ENCODE data around the gene UMOD. TPM values are rescaled to one million over a fixed set of nuclear protein-coding genes. Genes with fewer than 3 reads are reported as not detected.
"Not testable (repeated sequence)": the region's sequence is repeated elsewhere in the genome, so short reads cannot be mapped to it uniquely, and the experiment has no call there.

The UMOD gene
- total and polyA plus RNA-seq, 4 donors, result not detected

DNA sequence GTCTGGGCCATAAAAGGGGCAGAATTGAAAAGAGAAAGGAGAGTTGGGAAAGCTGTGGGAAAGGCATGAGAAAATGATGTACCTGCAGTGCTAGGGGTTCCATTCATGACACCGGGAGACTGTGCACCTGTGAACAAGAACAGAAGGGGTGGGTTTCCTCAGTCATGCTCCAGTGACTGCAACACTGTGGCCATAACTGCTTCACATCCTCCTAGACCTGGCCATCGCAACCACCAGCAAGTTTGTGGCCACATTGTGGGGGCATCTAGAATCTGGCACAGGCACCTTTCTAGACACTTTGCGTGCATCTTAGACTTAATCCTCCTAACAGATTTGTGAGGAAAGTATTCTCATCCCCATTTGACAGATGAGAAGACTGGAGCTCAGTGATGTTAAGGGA lies 37.9 kb downstream of the UMOD start:
- no peak overlapping the region for H3K9ac ChIP-seq (ENCODE audit: insufficient read depth in 1 of 2, low read length in 2 of 2)
- no peaks in the 10 kb centered on the region for H3K36me3 ChIP-seq (ENCODE audit: control insufficient read depth in 4 of 4, insufficient read depth in 4 of 4, low read length in 4 of 4)
- DNase-seq (no peak), ATAC-seq (ENCODE audit: insufficient read depth, low FRiP score) (no peak)
- H3K4me1 ChIP-seq (ENCODE audit: control insufficient read depth in 5 of 5, insufficient read depth in 5 of 5, low read length in 5 of 5), result no peaks in the 10 kb centered on the region
- H3K4me3 ChIP-seq, result no peak overlapping the region
- peaks cover 0 to 6% (median 0%) of the 10 kb centered on the region in 3 donors for H3K27me3 ChIP-seq (ENCODE audit: control insufficient read depth in 3 of 3, insufficient read depth in 3 of 3, low read length in 2 of 3)
- peaks cover 0 to 3% (median 0%) of the 10 kb centered on the region in 4 donors for H3K9me3 ChIP-seq (ENCODE audit: control insufficient read depth in 4 of 4, insufficient read depth in 3 of 4, low read length in 3 of 4)
- TF ChIP-seq, protein P1, sequence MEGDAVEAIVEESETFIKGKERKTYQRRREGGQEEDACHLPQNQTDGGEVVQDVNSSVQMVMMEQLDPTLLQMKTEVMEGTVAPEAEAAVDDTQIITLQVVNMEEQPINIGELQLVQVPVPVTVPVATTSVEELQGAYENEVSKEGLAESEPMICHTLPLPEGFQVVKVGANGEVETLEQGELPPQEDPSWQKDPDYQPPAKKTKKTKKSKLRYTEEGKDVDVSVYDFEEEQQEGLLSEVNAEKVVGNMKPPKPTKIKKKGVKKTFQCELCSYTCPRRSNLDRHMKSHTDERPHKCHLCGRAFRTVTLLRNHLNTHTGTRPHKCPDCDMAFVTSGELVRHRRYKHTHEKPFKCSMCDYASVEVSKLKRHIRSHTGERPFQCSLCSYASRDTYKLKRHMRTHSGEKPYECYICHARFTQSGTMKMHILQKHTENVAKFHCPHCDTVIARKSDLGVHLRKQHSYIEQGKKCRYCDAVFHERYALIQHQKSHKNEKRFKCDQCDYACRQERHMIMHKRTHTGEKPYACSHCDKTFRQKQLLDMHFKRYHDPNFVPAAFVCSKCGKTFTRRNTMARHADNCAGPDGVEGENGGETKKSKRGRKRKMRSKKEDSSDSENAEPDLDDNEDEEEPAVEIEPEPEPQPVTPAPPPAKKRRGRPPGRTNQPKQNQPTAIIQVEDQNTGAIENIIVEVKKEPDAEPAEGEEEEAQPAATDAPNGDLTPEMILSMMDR (IDR thresholded peaks at IDR 0.05; ENCODE audit: control extremely low read depth, extremely low read depth), result no peak
- H3K27ac ChIP-seq (ENCODE audit: low read depth in 1 of 2, low read length in 1 of 2), result no peak overlapping the region
- 89 to 92% methylated on average over 3 of the region's 3 CpGs for WGBS, 2 donors

DNA sequence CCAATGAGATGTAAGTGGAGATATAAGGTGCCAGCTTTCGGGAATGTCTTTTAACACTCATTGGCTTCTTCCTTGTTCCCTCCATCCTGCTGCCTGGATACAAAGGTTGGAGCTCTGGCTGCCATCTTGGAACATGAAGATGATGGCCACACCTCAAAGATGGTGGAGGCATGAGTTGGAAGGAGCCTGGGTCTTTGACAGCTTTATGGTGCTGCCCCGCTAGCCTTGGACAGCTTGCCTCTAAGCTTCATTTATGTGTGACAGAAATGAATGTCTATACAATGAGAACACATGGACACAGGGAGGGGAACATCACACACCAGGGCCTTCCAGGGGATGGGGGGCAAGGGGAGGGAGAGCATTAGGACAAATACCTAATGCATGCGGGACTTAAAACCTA lies 38.8 kb downstream of the UMOD start:
- Histone ChIP-seq H3K27ac (ENCODE audit: low read depth in 1 of 2, low read length in 1 of 2) (no peak overlapping the region), H3K4me3 (no peak overlapping the region), H3K9me3 (ENCODE audit: control insufficient read depth in 4 of 4, insufficient read depth in 3 of 4, low read length in 3 of 4) (peaks cover 0 to 3% (median 0%) of the 10 kb centered on the region in 4 donors), H3K36me3 (ENCODE audit: control insufficient read depth in 4 of 4, insufficient read depth in 4 of 4, low read length in 4 of 4) (no peaks in the 10 kb centered on the region), H3K4me1 (ENCODE audit: control insufficient read depth in 5 of 5, insufficient read depth in 5 of 5, low read length in 5 of 5) (no peaks in the 10 kb centered on the region), H3K27me3 (ENCODE audit: control insufficient read depth in 3 of 3, insufficient read depth in 3 of 3, low read length in 2 of 3) (peaks cover 0 to 6% (median 0%) of the 10 kb centered on the region in 3 donors), H3K9ac (ENCODE audit: insufficient read depth in 1 of 2, low read length in 2 of 2) (no peak overlapping the region)
- DNase-seq, result no peak
- TF ChIP-seq, protein P1 (IDR thresholded peaks at IDR 0.05; ENCODE audit: control extremely low read depth, extremely low read depth), result no peak
- 93 to 100% methylated on average over 3 of the region's 3 CpGs for WGBS, 2 donors
- ATAC-seq (ENCODE audit: insufficient read depth, low FRiP score), result no peak

DNA sequence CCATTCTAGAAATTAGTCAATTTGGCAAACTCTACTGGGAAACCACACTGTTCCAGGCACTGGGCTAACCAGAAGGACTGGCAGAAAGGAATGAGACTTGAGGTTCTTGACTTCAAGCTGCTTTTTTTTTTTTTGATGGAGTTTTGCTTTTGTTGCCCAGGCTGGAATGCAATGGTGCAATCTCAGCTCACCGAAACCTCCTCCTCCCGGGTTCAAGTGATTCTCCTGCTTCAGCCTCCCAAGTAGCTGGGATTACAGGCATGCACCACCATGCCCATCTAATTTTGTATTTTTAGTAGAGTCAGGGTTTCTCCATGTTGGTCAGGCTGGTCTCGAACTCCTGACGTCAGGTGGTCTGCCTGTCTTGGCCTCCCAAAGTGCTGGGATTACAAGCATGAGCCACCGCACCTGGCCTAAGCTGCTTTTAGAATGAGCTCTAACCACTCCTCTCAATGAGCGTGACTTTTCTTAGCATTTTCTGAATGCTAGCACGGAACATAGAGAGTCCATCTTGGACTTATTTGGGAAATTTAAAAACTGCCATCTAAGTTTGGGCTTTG lies 39.9 kb downstream of the UMOD start:
- H3K27ac ChIP-seq (ENCODE audit: low read depth in 1 of 2, low read length in 1 of 2); H3K9ac ChIP-seq (ENCODE audit: insufficient read depth in 1 of 2, low read length in 2 of 2); H3K9me3 ChIP-seq (ENCODE audit: control insufficient read depth in 4 of 4, insufficient read depth in 3 of 4, low read length in 3 of 4); DNase-seq; H3K4me1 ChIP-seq (ENCODE audit: control insufficient read depth in 5 of 5, insufficient read depth in 5 of 5, low read length in 5 of 5); H3K27me3 ChIP-seq (ENCODE audit: control insufficient read depth in 3 of 3, insufficient read depth in 3 of 3, low read length in 2 of 3); H3K36me3 ChIP-seq (ENCODE audit: control insufficient read depth in 4 of 4, insufficient read depth in 4 of 4, low read length in 4 of 4); ATAC-seq (ENCODE audit: insufficient read depth, low FRiP score); H3K4me3 ChIP-seq: not testable (repeated sequence)
- 90 to 97% methylated on average over 7 of the region's 7 CpGs for WGBS, 2 donors

DNA sequence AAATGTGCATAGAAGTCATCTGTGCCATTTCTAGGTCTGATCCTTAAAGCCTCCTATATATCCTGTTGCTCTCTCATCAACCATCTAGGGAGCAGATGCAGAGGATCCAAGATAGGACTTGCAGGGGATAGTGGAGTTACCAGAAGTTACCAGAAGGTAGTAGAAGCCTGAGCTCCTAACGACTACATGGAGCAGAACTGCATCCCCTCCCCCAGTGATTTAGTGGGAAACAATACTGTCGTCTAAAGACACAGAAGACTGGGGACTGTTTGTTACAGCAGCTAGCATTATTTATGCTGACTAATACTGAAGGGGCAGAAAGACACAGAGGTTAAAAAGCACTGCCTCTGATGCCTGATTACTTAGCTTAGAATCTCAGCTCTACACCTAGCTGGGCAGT lies 41.0 kb downstream of the UMOD start:
- no peak overlapping the region for H3K4me3 ChIP-seq
- 61 to 78% methylated on average over 2 of the region's 2 CpGs for WGBS, 2 donors
- H3K27me3 ChIP-seq (ENCODE audit: control insufficient read depth in 3 of 3, insufficient read depth in 3 of 3, low read length in 2 of 3), result peaks cover 0 to 6% (median 0%) of the 10 kb centered on the region in 3 donors
- H3K9me3 ChIP-seq (ENCODE audit: control insufficient read depth in 4 of 4, insufficient read depth in 3 of 4, low read length in 3 of 4), result peaks cover 0 to 3% (median 0%) of the 10 kb centered on the region in 4 donors
- ATAC-seq (ENCODE audit: insufficient read depth, low FRiP score) (no peak), DNase-seq (no peak)
- no peaks in the 10 kb centered on the region for H3K36me3 ChIP-seq (ENCODE audit: control insufficient read depth in 4 of 4, insufficient read depth in 4 of 4, low read length in 4 of 4)
- TF ChIP-seq, protein P1 (IDR thresholded peaks at IDR 0.05; ENCODE audit: control extremely low read depth, extremely low read depth), result no peak
- no peak overlapping the region for H3K9ac ChIP-seq (ENCODE audit: insufficient read depth in 1 of 2, low read length in 2 of 2)
- H3K27ac ChIP-seq (ENCODE audit: low read depth in 1 of 2, low read length in 1 of 2), result no peak overlapping the region
- H3K4me1 ChIP-seq (ENCODE audit: control insufficient read depth in 5 of 5, insufficient read depth in 5 of 5, low read length in 5 of 5), result no peaks in the 10 kb centered on the region

Measured in lung (tissue), 12 donors.